Measurements from ENCODE around the gene THADA.

THADA gene

GRCh38 chr2:43631618-43632317 is 35.9 kb upstream of the THADA start:
- H2AFZ ChIP-seq (ENCODE audit: low read length) = no peak overlapping the region
- no peaks in the 10 kb centered on the region for H3K4me1 ChIP-seq (ENCODE audit: insufficient read depth, low read length, severe bottlenecking)
- TF ChIP-seq CTCF (IDR thresholded peaks at IDR 0.05; ENCODE audit: low read length) (no peak), EZH2 (IDR thresholded peaks at IDR 0.05; ENCODE audit: borderline replicate concordance, low read length) (no peak)

DNA sequence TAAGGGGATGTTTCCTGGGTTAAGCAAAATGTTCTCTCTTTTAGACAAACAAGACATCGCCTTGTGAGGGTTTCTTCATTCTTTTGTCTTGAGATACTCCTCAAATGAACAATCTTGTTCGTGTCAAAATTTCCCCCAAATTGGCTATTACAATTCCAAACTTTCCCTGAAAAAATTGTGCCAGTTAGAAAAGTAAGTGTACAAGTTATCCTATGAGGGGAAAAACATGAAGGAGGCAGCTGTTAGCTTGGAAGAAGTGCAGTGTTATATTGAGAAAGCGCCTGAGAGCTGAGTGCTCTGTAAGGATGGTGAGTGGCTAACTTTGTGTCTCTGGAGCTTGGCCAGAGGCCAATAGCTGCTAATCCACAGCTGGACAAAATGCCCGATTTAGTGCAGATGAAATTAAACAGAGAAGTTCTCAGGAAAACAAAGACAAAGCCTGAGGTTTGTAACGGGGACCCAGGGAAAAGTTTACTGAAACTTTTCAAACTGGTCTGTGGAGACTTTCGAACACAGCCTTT is 27.2 kb upstream of the THADA start:
- Histone ChIP-seq H3K9me3 (ENCODE audit: low read length) (no peaks in the 10 kb centered on the region), H3K27ac (ENCODE audit: low read depth, low read length, poor library complexity, severe bottlenecking) (no peak overlapping the region), H3K4me3 (ENCODE audit: low read depth, low read length, poor library complexity, severe bottlenecking) (no peak overlapping the region), H3K4me2 (ENCODE audit: low read length) (no peak overlapping the region), H3K9ac (ENCODE audit: low read length) (no peak overlapping the region), H4K20me1 (ENCODE audit: insufficient read depth, low read length) (no peaks in the 10 kb centered on the region), H2AFZ (ENCODE audit: low read length) (no peak overlapping the region), H3K27me3 (ENCODE audit: insufficient read depth, low read length) (no peaks in the 10 kb centered on the region), H3K79me2 (ENCODE audit: insufficient read depth, low read length) (no peaks in the 10 kb centered on the region), H3F3A (ENCODE audit: insufficient read depth, low read length) (no peaks in the 10 kb centered on the region), H3K4me1 (ENCODE audit: insufficient read depth, low read length, severe bottlenecking) (no peaks in the 10 kb centered on the region), H3K36me3 (ENCODE audit: insufficient read depth, low read length) (no peaks in the 10 kb centered on the region), H3K9me2 (ENCODE audit: low read depth, low read length) (no peaks in the 10 kb centered on the region)
- TF ChIP-seq EZH2 (IDR thresholded peaks at IDR 0.05; ENCODE audit: borderline replicate concordance, low read length) (no peak), CTCF (IDR thresholded peaks at IDR 0.05; ENCODE audit: low read length) (no peak)

More at GRCh38 chr2:43631618-43632317, 35.9 kb upstream of the THADA start:
- Histone ChIP-seq H3K79me2 (ENCODE audit: insufficient read depth, low read length) (no peaks in the 10 kb centered on the region), H3K36me3 (ENCODE audit: insufficient read depth, low read length) (no peaks in the 10 kb centered on the region), H4K20me1 (ENCODE audit: insufficient read depth, low read length) (no peaks in the 10 kb centered on the region), H3K4me3 (ENCODE audit: low read depth, low read length, poor library complexity, severe bottlenecking) (no peak overlapping the region), H3K4me2 (ENCODE audit: low read length) (no peak overlapping the region), H3K27ac (ENCODE audit: low read depth, low read length, poor library complexity, severe bottlenecking) (no peak overlapping the region), H3K27me3 (ENCODE audit: insufficient read depth, low read length) (no peaks in the 10 kb centered on the region; the same call in 1 of the 2 replicates), H3F3A (ENCODE audit: insufficient read depth, low read length) (no peaks in the 10 kb centered on the region), H3K9me2 (ENCODE audit: low read depth, low read length) (no peaks in the 10 kb centered on the region), H3K9ac (ENCODE audit: low read length) (no peak overlapping the region), H3K9me3 (ENCODE audit: low read length) (no peaks in the 10 kb centered on the region)

DNA sequence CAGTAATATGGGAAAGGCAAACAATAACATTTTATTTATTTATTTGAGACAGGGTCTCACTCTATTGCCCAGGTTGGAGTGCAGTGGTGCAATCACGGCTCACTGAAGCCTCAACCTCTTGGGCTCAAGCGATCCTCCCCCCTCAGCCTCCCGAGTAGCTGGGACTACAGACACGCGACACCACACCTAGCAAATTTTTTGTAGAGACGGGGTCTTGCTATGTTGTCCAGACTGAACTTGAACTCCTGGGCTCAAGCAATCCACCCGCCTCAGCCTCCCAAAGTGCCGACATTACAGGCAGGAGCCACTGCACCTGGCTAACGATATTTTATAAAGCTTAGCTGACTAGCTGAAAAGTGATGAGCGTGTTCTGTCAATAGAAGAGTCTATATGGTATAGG is 23.7 kb upstream of the THADA start:
- no peak overlapping the region for H2AFZ ChIP-seq (ENCODE audit: low read length)

More for the DNA sequence above, 23.7 kb upstream of the THADA start:
- no peaks in the 10 kb centered on the region for H3K9me2 ChIP-seq (ENCODE audit: low read depth, low read length)
- H3K36me3 ChIP-seq (ENCODE audit: insufficient read depth, low read length) = no peaks in the 10 kb centered on the region
- no peaks in the 10 kb centered on the region for H4K20me1 ChIP-seq (ENCODE audit: insufficient read depth, low read length)
- no peaks in the 10 kb centered on the region for H3K79me2 ChIP-seq (ENCODE audit: insufficient read depth, low read length)
- H3F3A ChIP-seq (ENCODE audit: insufficient read depth, low read length) = no peaks in the 10 kb centered on the region
- H3K4me3 ChIP-seq (ENCODE audit: low read depth, low read length, poor library complexity, severe bottlenecking) = no peak overlapping the region
- TF ChIP-seq EZH2 (IDR thresholded peaks at IDR 0.05; ENCODE audit: borderline replicate concordance, low read length) = no peak
- no peak for TF ChIP-seq CTCF (IDR thresholded peaks at IDR 0.05; ENCODE audit: low read length)
- no peak overlapping the region for H3K27ac ChIP-seq (ENCODE audit: low read depth, low read length, poor library complexity, severe bottlenecking)
- H3K9me3 ChIP-seq (ENCODE audit: low read length) = no peaks in the 10 kb centered on the region
- H3K4me2 ChIP-seq (ENCODE audit: low read length) = no peak overlapping the region
- H3K4me1 ChIP-seq (ENCODE audit: insufficient read depth, low read length, severe bottlenecking) = no peaks in the 10 kb centered on the region
- H3K9ac ChIP-seq (ENCODE audit: low read length) = no peak overlapping the region
- H3K27me3 ChIP-seq (ENCODE audit: insufficient read depth, low read length) = no peaks in the 10 kb centered on the region
